PC-3 (cell line): Measurements from ENCODE around the gene MICU1.

ENCODE experiments used
- EZH2 ChIP-seq: fragments of 300-600 bp; sonication (generic); IDR thresholded peaks from one replicate; pipeline ENCODE4 v1.6.1; 2017; ENCODE audit warnings: antibody characterized with exemption, mild to moderate bottlenecking, low read length; ENCODE audit not compliant: unreplicated experiment
- EZH2phosphoT487 ChIP-seq: fragments of 300-600 bp; sonication (generic); IDR thresholded peaks from 2 replicates; pipeline ENCODE4 v1.6.1; 2018; ENCODE audit warnings: mild to moderate bottlenecking, antibody characterized with exemption, low read length, borderline replicate concordance
- TF ChIP-seq, protein P1 (sequence below): fragments of 300-600 bp; sonication (generic); conservative IDR thresholded peaks from 2 replicates; pipeline ENCODE4 v1.5.1; 2017; ENCODE audit warnings: antibody characterized with exemption, low read depth, mild to moderate bottlenecking, low read length

DNA sequence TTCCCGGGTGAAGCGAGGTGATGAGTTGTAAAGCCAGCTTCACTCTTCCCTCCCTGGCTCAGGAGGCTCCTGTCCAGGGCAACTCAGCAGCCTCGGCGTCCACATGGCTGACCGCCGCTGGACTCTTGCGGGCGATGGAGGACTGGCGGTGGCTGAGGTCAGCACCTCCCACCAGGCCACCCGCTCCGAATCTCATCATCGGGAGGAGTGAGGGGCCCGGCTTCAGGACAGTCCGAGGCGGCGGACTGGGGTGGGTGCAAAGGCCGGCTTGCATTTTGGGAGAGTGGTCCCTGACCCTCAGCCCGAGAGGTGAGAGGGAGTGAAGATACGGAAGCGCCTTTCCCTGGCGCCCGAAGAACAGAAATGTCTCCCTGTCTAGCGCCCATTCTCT, 271.9 kb downstream of the MICU1 start:
- TF ChIP-seq, protein P1, sequence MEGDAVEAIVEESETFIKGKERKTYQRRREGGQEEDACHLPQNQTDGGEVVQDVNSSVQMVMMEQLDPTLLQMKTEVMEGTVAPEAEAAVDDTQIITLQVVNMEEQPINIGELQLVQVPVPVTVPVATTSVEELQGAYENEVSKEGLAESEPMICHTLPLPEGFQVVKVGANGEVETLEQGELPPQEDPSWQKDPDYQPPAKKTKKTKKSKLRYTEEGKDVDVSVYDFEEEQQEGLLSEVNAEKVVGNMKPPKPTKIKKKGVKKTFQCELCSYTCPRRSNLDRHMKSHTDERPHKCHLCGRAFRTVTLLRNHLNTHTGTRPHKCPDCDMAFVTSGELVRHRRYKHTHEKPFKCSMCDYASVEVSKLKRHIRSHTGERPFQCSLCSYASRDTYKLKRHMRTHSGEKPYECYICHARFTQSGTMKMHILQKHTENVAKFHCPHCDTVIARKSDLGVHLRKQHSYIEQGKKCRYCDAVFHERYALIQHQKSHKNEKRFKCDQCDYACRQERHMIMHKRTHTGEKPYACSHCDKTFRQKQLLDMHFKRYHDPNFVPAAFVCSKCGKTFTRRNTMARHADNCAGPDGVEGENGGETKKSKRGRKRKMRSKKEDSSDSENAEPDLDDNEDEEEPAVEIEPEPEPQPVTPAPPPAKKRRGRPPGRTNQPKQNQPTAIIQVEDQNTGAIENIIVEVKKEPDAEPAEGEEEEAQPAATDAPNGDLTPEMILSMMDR: no peak
- TF ChIP-seq EZH2phosphoT487 (no peak), EZH2 (no peak)
